HG02943 (cell line): ENCODE data around the gene TJAP1.

Experiments
- ATAC-seq: cut with Tn5 transposase; IDR thresholded peaks from one replicate; pipeline ENCODE4 v1.9.1; 2021; ENCODE audit warnings: mild to moderate bottlenecking, low read depth, moderate library complexity; ENCODE audit not compliant: unreplicated experiment

TJAP1 gene

DNA sequence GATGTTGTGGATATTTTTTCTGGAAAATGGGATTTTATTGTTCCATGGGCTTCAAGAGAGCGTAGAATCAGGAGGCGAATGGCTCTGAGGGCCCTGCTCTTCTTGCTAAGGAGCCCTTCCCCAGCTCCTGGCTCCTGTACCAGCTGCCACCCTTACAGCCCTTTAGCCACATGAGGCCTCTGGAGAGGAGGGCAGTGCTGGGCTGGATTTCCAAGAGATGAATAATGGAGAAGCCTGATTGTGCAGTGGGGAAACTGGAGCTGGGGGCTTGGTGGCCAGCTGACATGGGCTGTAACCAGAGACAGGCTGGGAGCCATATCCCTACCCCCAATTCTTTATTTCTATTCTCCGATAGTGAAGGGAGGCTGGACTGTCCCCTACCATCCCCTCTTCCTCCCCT lies 23.6 kb downstream of the TJAP1 start:
- ATAC-seq: no peak

DNA sequence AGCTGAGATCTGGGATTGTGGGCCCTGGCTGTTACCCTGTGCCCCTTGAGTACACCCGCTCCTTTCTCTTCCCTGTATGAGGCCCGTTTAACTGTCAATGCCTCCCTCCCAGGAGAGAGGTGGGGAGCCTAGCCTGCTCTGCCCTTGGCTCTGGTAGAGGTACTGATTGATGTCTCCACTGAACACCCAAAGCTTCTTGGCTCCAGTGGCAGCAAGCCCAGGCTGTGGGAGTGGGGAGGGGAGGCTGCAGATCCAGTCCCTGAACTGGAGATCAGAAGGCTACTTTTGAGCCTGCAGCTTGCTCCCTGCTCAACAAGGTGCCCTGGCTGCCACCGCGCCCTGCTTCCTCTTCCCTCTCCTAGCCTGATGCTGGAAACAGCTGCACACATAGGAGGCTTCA lies 25.3 kb downstream of the TJAP1 start:
- no peak for ATAC-seq

DNA sequence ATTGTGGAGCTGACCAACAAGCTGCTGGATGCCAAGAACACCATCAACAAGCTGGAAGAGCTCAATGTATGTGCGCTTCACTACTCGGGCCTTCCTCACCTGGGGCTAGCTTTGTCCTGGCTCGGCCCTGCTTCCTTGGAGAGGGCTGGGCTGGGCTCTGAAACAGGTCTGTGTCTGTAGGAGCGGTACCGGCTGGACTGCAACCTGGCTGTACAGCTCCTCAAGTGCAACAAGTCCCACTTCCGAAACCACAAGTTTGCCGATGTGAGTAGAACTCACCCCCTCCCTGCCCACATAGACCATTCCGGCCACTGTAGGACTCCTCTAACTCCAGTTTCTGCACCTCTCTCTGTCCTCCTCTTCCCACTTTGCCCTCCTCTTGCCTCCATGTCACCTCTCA lies 26.1 kb downstream of the TJAP1 start:
- ATAC-seq: no peak

DNA sequence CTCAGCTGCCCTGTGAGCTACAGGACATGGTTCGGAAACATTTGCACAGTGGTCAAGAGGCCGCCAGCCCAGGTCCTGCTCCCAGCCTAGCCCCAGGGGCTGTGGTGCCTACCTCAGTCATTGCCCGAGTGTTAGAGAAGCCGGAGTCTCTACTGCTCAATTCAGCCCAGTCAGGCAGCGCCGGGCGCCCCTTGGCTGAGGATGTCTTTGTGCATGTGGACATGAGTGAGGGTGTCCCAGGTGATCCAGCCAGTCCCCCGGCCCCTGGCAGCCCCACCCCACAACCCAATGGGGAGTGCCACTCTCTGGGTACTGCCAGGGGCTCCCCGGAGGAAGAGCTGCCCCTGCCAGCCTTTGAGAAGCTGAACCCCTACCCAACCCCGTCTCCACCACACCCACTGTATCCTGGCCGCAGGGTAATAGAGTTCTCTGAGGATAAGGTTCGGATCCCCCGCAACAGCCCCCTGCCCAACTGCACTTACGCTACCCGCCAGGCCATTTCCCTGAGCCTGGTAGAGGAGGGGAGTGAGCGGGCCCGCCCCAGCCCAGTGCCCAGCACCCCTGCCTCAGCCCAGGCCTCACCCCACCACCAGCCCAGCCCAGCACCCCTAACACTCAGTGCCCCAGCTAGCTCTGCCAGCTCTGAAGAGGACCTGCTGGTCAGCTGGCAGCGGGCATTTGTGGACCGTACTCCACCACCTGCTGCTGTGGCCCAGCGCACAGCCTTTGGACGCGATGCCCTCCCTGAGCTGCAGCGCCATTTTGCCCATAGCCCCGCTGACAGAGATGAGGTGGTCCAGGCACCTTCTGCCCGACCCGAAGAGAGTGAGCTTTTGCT lies 27.6 kb downstream of the TJAP1 start:
- no peak for ATAC-seq

DNA sequence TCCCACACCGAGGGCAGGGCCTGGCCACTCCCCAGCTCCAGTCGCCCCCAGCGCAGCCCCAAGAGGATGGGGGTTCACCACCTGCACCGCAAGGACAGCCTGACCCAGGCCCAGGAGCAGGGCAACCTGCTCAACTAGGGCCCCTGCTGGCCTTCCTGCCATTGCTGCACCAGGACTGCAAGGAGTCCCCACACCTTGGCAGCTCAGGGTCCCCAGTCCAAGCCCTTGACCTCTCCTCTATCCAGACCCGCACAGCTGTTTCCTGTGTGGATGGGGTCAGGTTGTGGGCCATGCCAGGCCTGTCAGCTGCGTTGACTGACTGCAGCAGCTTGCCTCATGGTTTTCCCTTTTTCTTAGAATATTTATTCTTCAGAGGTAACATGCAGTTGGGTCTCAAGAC lies 28.3 kb downstream of the TJAP1 start:
- no peak for ATAC-seq

DNA sequence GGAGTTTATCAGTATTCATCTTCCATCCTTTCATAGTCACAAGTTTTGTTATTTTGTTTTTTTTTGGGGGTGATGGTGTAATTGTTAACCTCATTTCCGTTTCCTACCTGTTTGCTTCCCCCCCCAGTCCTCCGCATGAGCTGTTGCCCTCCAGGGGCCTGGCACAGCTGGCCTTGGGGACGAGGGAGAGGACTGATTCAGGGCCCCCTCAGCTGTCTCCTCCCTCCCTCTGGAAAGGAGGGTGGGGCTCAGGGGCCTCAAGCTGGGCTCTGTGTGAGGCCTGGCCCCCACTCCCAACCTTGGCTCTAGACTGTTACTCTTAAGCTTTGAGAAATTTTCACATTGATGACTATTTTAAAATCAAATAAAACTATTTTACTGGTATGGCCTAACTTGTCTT lies 28.8 kb downstream of the TJAP1 start:
- ATAC-seq: no peak

DNA sequence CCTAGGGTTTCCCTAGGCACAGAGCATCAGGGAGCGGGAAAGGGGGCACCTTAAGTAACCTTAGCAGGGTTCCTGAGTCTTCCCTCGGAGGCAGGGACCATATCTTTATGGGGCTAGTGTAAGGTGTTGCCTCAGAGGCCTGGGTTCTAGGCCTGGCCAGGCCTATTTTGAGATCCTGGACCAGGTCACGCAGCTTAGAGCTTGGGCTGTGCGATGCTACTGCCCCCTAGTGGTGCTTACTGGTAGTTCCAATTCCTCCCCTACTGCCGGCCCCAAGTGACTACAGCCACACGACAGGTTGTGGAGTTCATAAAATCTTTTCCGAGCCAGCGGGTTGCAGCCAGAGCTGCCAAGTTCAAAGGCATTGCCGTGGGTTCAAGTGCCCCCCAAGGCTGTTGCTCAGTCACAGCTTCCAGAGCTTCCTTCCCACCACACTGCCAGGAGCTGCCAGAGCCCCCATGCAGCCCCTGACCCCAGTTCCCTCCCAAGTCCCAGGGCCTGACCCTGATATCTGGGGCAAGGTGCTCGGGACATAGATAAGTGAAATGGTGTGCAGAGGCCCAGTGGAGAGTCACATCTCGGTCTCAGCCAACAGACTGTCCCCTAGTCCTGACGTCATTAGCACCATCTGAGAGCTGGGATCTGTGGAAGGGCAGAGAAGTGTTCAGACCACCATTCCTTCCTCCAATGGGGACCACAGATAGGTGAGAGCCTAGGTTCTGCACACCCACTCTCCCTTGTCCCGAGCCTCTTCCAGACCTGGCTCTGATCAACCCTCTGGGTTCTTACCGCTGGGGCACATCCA lies 29.5 kb downstream of the TJAP1 start:
- no peak for ATAC-seq

DNA sequence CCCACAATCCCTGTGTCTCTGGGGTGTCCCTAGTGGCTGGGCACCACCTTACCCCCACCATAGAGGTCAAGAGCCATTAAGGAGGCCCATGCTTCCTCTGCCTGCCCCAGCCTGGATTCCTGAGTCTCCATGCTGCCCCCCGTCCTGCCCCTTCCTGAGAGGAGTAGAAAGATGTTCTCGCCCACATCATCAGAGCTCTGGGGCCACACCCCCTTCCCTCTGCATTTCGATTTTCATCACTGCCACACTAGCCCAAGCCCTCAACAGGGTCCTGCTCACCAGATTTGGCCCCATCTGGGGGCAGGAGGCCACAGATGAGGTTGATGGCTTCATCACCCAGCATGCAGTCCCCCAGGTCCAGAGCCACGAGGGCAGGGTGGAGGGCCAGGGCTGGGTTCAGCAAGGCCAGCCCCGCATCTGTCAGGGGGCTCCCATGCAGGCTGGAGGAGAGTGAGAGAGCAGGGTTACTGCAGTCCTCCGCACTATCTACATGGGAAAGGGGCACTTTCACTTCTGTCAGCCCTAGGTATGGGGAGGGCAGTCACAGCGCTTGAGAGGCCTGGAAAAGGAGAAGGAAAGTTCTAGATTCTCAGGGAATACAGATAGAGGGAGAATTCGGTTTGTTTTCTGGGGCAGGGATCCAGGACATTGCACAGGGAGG lies 31.2 kb downstream of the TJAP1 start:
- no peak for ATAC-seq

DNA sequence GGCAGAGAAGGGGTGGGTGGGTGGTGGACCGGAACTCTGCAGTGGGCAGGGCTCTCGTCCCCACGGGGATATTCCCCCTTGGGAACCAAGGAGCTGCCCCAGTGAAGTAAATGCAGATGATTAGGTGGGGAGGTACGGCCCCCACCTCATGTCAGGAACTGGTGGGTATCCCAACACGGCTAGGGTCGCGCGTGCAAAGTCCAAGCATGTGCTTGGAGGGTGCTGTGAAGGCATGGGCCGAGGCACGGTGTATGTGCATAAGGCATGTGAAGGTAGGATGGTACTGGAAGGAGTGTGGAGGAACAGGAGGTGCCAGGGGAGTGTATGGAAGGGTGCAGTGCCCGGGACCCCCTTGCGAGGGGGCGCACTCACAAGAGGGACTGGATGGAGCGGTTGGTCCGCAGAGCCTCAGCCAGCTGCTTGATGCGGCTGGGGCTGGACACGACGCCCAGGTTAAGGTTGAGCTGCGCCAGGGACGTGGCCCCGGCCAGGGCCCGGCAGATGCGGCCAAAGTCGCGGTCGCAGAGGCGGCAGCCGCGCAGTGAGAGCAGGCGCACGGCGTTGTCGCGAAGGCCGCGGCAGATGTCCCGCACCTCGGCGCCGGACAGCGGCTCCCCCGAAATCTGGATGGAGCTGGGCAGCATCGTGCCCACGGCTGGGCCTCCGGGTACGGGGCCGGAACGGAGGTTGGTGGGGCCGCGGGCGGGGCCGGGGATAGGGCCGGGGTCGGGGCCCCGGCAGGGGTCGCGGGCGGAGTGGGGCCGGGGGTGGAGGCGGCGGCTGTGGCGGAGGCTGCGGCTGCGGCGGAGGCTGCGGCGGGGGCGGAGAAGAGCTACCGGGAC lies 32.0 kb downstream of the TJAP1 start:
- no peak for ATAC-seq

DNA sequence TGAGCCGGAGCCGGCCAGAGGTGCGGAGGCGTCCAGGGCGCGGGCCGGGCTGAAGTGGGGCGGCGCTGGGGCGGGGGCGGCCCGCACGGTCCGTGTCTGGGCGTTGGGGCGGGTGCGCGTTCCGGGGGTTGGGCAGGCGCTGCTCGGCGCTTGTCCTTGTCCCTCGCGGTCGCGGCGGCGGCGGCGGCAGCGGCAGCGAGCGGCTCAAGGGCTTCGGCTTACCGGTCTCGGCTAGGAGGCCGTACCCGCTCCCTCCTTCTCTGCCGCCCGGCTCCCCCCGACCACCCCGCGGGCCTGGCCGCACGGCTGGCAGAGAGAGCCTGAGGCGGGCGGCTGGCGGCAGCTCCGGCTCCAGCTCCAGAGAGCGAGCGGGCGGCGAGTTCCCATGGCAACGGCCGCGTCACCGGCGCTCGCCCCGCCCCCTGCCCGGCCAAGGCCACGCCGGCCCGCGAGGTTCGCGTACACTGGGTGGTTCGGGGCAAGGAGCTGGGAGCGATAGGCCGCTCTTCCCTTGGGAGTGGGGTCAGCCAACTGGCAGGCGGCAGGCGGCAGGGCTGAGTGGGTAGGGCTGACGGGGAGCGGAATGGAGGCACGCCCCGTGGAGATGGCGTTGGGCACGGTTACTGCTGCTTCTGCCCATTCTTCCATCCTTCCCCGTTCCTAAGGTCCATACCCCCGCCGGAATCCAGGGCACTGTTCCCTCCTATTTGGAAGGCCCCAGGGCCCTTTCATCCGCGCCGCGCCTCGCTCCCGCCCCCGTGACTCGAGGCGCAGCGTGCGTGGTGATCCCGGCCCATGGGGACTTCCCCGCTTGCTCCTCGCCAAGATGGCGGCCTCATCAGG lies 32.8 kb downstream of the TJAP1 start, which contains the start of gene LRRC73:
TSS of gene LRRC73 (minus strand) at position 363 of the 843 bp plus-strand sequence. CDS start 561 bp downstream, outside the sequence.
- no peak for ATAC-seq

DNA sequence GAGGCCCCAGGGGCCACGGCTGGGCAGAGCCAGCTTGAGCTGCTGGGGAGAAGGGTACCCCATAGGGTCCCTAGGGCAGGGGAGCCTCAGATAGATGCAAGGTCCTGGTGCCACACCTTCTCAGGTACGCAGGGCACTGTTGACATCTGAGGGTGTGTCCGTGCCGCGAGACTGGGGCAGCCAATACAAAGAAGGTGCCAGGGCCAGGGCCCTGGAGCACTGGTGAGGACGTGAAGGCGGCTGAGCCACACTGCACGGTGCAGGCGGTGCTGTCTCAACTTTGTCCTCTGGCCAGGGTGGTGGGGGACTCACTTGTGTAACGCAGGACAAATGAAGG lies 33.4 kb downstream of the TJAP1 start:
- ATAC-seq: no peak

DNA sequence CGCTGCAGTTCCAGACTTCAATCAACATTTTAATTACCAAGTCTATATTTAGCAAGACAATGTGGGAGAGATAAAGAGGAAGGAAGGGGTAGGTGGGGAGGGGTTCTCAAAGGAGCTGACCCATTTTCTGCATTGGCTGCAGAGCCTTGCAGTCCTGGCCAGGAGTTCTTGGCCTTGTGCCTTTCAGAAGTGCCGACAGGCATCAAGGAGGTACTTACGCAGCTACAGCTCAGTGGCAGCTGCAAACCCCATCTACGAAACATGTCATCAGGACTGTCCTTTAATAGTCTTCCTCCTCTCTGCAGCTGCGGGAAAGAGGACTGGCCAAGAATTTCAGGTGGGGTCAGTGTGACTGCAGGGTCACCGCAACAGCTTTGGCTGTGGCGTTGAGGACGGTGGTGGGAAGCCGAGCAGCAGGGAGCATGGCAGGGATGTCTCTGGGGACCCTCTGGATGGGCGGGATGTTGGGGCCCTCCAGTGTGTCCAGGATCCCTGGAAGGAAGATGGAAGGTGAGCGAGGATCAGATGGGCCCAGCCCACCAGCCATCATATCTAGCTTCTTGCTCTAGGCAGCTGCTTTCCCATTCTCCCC lies 34.5 kb downstream of the TJAP1 start:
- ATAC-seq: no peak

DNA sequence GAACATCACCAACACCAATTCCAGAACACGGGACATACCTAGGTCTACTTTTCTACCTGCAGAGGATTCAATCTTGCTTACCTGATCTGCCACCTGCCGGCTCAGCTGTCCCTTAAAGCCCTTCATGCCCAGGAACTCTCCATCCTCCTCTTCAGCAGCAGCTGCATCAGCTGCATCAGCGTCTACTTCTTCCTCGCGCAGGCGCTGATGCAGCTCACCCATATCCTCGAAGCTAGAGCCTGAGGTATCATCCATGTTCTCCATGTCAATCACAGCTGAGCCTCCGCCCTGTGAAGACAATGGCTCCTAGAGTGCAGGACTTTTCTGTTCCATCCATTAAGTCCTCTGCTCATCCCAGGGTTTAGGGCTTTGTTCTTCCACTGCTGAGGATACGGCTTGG lies 38.4 kb downstream of the TJAP1 start:
- no peak for ATAC-seq

DNA sequence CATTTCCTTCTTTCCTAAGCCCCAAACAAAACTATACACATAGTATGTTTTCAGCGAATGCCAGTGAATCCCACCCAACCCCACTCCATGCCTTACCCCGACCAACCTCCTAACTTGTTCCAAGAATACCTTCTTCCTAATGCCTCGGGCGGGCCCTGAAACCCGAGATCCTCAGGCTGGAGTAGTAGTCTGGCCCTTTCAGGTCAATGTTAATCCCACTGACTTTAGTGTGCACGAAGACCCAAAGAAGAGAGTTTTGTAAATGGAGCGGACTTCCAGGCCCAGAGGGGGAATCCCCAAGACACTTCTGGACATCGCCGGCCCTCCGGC lies 39.0 kb downstream of the TJAP1 start:
- ATAC-seq: no peak

DNA sequence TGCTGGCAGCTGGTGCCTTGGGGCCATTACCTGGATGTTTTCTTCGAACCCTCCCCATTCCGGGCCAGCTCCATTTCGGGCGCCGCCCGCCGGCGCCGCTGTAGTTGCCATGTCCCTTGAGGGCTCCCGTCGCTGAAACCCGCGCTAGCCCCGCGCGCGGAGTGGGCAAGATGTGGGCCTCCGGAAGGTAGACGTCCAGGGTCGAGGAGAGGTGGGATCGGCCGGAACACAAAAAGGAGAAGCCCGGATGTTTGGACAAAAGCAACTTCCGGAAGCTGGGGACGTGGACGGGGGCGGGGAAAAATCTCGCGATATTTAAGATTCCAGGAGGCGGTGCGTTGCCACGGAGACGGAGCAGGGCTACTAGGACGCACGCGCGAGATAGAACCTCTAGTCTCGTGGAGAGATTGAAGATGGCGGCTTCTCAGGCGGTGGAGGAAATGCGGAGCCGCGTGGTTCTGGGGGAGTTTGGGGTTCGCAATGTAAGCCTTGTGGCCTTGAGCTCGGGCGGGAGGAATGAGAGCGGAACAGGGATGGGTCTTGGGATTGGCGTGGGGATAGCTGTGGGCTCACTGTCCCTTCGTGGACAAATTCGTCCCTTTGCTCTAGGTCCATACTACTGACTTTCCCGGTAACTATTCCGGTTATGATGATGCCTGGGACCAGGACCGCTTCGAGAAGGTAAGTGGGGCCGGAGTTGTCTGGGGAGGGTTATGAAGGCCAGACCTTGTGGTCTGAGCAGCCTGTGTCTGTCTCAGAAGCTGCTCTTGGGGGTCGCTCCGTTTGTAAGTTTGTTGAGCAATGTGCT lies 39.5 kb downstream of the TJAP1 start, which contains the start of the genes POLR1C and YIPF3:
TSS of gene POLR1C (plus strand) at position 393 of the 808 bp plus-strand sequence. CDS start at position 414, 21 bp downstream.
TSS of gene YIPF3 (minus strand) at position 230 of the 808 bp plus-strand sequence. CDS start at position 111, 119 bp downstream.
- ATAC-seq: peak; percentile 81

DNA sequence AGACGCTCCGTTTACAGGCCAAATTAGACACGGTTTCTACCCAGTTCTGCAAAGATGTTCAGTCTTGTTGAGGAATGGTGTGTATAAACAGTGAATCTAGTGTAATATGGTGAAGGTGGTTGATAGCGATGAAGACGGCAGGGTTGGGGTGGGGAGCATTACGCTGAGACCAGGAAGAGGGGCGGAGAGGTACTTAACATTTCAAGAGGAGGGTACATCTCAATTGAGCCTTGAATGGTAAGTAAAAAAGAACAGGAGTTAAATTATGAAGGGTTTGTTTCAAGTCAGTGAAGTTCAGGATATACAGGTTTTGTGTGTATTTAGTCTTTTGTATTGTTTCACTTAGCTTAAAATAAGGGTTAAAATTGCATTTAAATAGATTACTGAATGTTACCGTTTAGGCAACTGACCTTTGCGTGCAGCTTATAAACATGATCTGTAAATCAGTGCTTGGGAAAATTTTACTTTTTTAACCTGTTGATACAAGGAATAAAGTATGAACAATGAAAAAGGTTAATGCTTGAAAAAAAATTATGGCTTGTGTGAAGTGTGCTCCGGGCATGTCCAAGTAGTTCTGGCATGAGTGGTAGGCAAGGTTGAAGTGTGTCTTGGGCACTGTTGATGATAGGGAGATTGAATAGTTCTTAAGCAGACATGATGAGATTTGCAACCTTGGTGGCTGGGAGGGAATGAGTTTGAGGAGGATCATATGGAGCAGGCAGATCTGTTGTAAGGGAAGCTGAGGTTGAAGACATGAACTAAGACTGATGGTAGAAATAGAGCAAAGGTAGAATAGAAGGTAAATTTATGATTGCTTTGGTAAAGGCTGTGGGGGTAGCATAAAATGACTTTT lies 40.4 kb downstream of the TJAP1 start:
- ATAC-seq: no peak

DNA sequence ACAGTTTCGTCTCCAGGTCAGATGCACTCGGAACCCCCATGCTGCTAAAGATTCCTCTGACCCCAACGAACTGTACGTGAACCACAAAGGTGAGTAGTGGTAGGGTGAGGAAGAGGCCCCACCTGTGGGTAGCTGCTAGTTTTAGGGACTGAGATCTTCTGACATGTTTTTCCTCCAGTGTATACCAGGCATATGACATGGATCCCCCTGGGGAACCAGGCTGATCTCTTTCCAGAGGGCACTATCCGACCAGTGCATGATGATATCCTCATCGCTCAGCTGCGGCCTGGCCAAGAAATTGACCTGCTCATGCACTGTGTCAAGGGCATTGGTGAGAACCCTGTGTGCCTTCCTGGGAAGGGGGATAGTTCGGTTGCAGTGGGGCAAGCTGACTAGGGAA lies 42.7 kb downstream of the TJAP1 start:
- ATAC-seq: no peak
